Renal cortical epithelial cell (primary cell): Measurements from ENCODE around the gene JAZF1. TPM values are rescaled to one million over a fixed set of nuclear protein-coding genes. Genes with fewer than 3 reads are reported as not detected.
A peak's percentile ranks its signal among the peaks of the same experiment; 100 is the strongest.
"Not testable (repeated sequence)": the region's sequence is repeated elsewhere in the genome, so short reads cannot be mapped to it uniquely, and the experiment has no call there.

Experiments used
- DNase-seq: peaks from one replicate; pipeline ENCODE4 v3.0.0-alpha.2; 2011; ENCODE audit warnings: low read depth
- total RNA-seq: library from RNA; depleted of rRNA; stranded (reverse); fragments of >200 nt; gene quantifications from 2 replicates; pipeline ENCODE4 v1.2.3, GENCODE V29; 2014

The JAZF1 gene
- total RNA-seq, 1 donor from 2014 or later: 9.6 TPM

GRCh38 chr7:27912751-27913150 is 267.8 kb downstream of the JAZF1 start:
- no peak for DNase-seq

GRCh38 chr7:27911920-27912319 is 268.7 kb downstream of the JAZF1 start:
- DNase-seq: no peak

DNA sequence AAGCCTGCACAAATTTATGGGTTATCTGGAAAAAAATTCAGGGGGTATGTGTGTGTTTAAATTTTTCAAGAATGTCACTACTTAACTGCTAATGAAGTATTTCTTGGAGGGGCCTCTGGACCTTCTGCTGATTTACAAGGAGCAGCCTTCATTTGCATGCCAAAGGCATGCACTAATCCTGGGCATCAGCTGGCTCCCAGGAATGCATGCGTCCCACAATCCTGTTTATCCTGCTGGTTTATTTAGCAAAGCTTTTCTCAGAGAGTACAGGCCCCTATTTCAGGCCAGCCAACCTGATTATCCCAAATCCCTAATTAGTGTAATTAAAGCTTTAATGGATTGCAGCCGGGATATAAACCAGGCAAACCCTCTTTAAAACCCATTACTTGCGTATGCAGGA is 270.3 kb downstream of the JAZF1 start:
- DNase-seq: no peak

- DNase-seq: no peak
Measured at GRCh38 chr7:27908534-27909165, 271.9 kb downstream of the JAZF1 start.

- DNase-seq: no peak
Measured at GRCh38 chr7:27906385-27907091, 274.1 kb downstream of the JAZF1 start.

- DNase-seq: no peak
Measured at GRCh38 chr7:27905951-27906350, 274.6 kb downstream of the JAZF1 start.

GRCh38 chr7:27901028-27901760 is 279.4 kb downstream of the JAZF1 start:
- peak; percentile 68 for DNase-seq

GRCh38 chr7:27900006-27900405 is 280.6 kb downstream of the JAZF1 start:
- DNase-seq: no peak

- DNase-seq: no peak
Measured at GRCh38 chr7:27899601-27900000, 281.0 kb downstream of the JAZF1 start.

GRCh38 chr7:27897441-27897847 is 283.2 kb downstream of the JAZF1 start:
- no peak for DNase-seq

- DNase-seq: peak; percentile 78
Measured at GRCh38 chr7:27897001-27897400, 283.6 kb downstream of the JAZF1 start.

DNA sequence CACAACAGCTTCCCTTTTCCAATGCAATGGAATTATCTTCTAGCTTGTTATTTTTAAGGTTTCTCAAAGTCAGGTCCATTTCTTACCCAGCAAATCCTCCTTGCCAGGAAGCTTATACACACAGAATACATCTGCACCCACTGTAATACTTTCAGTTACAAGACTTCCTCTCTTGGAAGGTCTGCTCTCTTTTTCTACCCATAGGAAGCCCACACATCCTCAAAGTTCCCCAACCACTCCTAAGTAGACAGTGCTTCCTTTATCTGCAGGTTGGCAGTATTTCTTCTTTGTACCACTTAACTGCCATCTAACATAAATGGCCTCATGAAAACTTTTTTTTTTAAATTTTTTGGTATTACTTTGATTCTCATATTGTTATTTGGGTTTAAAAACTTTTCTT is 285.0 kb downstream of the JAZF1 start:
- DNase-seq: no peak

DNA sequence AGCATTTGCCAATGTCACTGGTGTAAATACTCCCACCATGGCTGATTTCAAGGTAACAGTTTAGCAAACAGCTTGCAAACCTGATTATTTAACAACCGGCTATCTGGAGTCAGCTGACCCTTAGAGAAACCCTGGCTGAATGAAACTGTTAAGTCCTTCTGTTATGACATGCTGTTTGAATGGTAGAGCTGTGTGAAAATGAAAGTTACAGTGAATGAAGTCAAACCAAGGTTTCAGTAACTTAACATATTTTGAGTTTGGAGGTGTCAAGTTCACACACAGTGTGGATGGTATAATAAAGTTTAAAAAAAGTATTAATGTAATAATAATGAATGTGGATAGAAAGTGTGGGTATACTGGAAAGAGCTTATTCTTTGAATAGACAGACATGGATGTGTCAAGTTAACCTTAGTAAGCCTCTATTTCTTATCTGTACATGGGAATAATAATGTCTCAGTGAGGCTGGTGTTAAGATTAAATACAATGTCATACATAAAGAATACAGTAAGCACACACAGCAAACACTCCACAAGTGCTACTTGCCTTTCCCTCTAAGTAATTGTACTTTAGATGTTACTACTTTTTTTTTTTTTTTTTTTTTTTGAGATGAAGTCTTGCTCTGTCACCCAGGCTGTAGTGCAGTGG is 290.3 kb downstream of the JAZF1 start:
- DNase-seq: no peak

DNA sequence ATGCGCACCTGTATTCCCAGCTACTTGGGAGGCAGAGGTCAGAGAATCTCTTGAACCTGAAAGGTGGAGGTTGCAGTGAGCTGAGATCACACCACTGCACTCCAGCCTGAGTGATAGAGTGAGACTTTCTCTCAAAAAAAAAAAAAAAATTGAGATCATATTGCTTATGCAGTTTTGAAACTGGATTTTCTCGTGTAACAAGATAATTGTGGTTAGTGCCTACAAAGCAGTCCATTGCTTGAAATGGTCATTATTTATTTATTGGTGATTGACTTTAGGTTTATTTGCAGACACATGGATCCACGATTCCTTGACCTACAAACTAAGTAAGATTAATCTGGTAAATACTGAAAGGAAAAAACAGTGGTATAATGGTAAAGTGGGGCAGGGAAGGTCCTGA is 290.8 kb downstream of the JAZF1 start:
- no peak for DNase-seq

DNA sequence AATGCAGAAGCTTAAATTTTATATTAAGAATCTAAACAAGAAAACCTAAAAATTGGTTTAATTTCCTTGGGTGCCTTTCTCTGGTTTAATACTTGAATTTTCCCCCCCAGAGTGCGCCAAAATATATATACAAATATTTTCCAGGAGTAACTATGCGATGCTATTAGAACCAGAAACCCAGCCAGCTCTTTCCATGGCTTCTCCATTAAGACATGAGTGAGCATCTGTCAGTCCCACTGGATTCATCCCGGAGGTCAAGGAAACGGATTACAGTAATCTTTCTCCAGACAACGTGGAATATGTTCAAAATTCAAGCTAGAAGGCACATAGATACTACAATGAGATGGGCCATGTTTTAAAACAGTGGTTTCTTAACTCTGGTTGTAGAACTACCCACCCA is 291.9 kb downstream of the JAZF1 start:
- no peak for DNase-seq

DNA sequence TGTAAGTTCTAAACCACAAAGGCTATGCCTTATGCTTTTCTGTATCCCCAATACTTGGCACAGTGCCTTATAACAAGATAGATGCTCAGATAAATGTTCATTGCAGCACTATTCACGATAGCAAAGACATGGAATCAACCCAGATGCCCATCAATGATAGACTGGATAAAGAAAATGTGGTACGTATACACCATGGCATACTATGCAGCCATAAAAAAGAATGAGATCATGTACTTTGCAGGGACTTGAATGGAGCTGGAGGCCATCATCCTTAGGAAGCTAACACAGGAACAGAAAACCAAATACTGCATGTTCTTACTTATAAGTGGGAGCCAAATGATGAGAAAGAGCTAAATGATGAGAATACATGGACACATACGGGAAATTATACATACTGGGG is 293.9 kb downstream of the JAZF1 start:
- DNase-seq: not testable (repeated sequence)

- DNase-seq: no peak
Measured at GRCh38 chr7:27885652-27886051, 294.9 kb downstream of the JAZF1 start.

DNA sequence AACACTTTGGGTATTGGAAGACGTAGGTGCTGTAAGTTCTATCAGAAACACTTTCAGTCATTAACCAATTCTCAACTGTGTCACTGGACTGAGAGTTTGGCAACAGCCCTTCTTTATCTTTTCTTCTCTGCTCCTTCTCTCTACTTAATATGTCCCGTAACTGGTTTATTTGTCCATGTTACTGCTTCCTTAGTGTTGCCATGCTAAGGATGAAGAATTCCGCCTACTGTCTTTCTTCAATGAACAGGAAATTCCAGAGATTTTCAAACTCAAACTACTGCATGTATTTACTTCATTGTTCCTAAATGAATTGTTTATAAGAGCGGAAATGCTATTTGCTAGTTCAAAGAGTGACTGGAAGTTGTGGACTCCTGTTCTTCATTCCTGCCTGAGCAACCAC is 296.9 kb downstream of the JAZF1 start:
- no peak for DNase-seq

- DNase-seq: no peak
Measured at GRCh38 chr7:27876756-27877155, 303.8 kb downstream of the JAZF1 start.

DNA sequence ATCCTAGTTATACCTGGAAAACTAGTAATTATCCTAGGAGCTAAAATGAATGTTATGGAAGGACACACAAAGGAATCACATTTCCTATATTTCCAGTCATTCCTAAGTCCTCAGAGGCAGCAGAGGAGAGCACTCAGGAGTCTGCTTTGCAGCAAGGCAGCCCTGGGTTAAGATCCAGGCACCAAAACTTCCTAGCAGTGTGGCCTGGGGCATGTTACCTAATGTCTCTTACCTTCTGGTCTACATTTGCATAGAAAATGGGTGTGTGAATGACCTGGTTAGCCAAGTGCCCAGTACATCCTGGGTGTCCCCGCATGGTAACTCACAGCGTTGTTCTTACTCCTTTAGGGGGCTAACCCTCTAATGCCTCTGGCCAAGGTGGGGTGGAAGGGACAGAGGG is 304.8 kb downstream of the JAZF1 start:
- no peak for DNase-seq

DNA sequence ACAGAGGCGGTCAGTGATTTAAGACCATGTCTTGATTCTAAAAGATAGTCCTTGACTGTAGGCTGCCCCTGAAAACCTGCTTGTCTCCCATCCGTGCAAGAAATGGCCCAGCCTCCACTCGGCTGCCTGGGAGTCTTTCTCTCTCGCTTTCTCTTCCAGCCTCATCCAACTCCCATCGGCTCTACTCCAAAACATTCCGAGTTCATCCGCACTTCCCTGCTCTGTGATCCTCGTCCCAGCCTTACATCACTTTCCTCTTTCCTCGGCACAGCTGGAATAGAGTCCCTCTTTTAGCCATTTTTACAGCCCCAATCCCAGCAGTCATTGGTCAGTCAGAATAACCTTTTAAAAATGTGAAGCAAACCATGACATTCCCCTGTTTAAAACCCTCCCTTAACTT is 305.5 kb downstream of the JAZF1 start:
- DNase-seq: no peak
